B cell (primary cell): ENCODE measurements around the gene HLA-DPB1. TPM values are rescaled to one million over a fixed set of nuclear protein-coding genes. Genes with fewer than 3 reads are reported as not detected.

ENCODE experiments used
- ATAC-seq: fragments of 200-7000 bp; cut with Tn5 transposase; one replicate; pipeline ENCODE4 v1.10.0; 2021; ENCODE audit warnings: low read depth, mild to moderate bottlenecking, moderate number of reproducible peaks, moderate library complexity
- CTCF ChIA-PET: fragments of 350-600 bp; sonication (Branson Sonifier 250); formaldehyde crosslinking; loops from one replicate; lab custom pipeline; 2021; ENCODE audit warnings: antibody characterized with exemption, inconsistent platforms; lab: Charles Lee
- POLR2A ChIA-PET: fragments of 350-600 bp; sonication (Branson Sonifier 250); formaldehyde crosslinking; loops from one replicate; lab custom pipeline; 2021; ENCODE audit warnings: antibody characterized with exemption; lab: Charles Lee
- DNase-seq: peaks from one replicate; pipeline ENCODE4 v3.0.0; 2013
- H2AFZ ChIP-seq: 2 replicates; pipeline ENCODE4 v1.6.1; 2012; ENCODE audit warnings: mild to moderate bottlenecking, low read depth, low read length; ENCODE audit not compliant: insufficient read depth, poor library complexity, severe bottlenecking
- H3K27ac ChIP-seq, 2 donors: 1 replicate in 1 of 2; 2 replicates in 1 of 2; pipeline ENCODE4 v1.5.1; 2012 to 2013; ENCODE audit warnings: low read length in 2 of 2, mild to moderate bottlenecking in 2 of 2, moderate library complexity in 1 of 2
- H3K27me3 ChIP-seq, 4 experiments: fragments of 200-600 bp in 1 of 4; sonication (generic) in 1 of 4; replicated peaks in 1 of 4; 1 replicate in 2 of 4; 2 replicates in 2 of 4; pipeline versions ENCODE4 v1.6.1 to v1.7.0; 2013 to 2016; ENCODE audit warnings: low read length in 3 of 4, mild to moderate bottlenecking in 2 of 4, mixed read lengths in 1 of 4, moderate library complexity in 1 of 4; ENCODE audit not compliant: insufficient read depth in 4 of 4, control insufficient read depth in 3 of 4; ENCODE audit errors: control extremely low read depth in 1 of 4
- H3K36me3 ChIP-seq, 2 experiments: replicated peaks in 1 of 2; 1 replicate in 1 of 2; 2 replicates in 1 of 2; pipeline versions ENCODE4 v1.6.1 to v1.7.1; 2013; ENCODE audit warnings: low read length in 1 of 2; ENCODE audit not compliant: insufficient read depth in 2 of 2, control insufficient read depth in 1 of 2; ENCODE audit errors: control extremely low read depth in 1 of 2, extremely low read depth in 1 of 2
- H3K4me1 ChIP-seq, 2 donors: fragments of 200-600 bp in 1 of 2; sonication (generic) in 1 of 2; 1 replicate in 1 of 2; 2 replicates in 1 of 2; pipeline versions ENCODE4 v1.5.1 to v1.6.1; 2013 to 2017; ENCODE audit warnings: low read length in 2 of 2; ENCODE audit not compliant: control insufficient read depth in 2 of 2, insufficient read depth in 2 of 2
- H3K4me2 ChIP-seq: replicated peaks from 2 replicates; pipeline ENCODE3; 2012; ENCODE audit warnings: mild to moderate bottlenecking, low read depth, low read length; ENCODE audit not compliant: poor library complexity, severe bottlenecking
- H3K4me3 ChIP-seq, 5 experiments: fragments of 200-600 bp in 1 of 5; sonication (generic) in 1 of 5; 1 replicate in 3 of 5; 2 replicates in 2 of 5; pipeline versions ENCODE4 v1.5.1 to v1.7.0; 2011 to 2016; ENCODE audit warnings: low read length in 4 of 5, mild to moderate bottlenecking in 4 of 5, low read depth in 2 of 5, control low read depth in 1 of 5, moderate library complexity in 1 of 5; ENCODE audit not compliant: insufficient read depth in 1 of 5; ENCODE audit errors: control extremely low read depth in 1 of 5, extremely low read depth in 1 of 5
- H3K79me2 ChIP-seq: fragments of 200-600 bp; sonication (generic); one replicate; pipeline ENCODE4 v1.6.0; 2016; ENCODE audit warnings: low read length; ENCODE audit not compliant: control insufficient read depth, insufficient read depth
- H3K9ac ChIP-seq: fragments of 200-600 bp; sonication (generic); 2 replicates; pipeline ENCODE4 v1.6.1; 2017; ENCODE audit warnings: mild to moderate bottlenecking, low read length, moderate library complexity
- H3K9me3 ChIP-seq, 3 donors: one replicate each; pipeline versions ENCODE4 v1.6.1 to v1.7.1; 2013; ENCODE audit warnings: low read length in 2 of 3; ENCODE audit not compliant: control insufficient read depth in 2 of 3, insufficient read depth in 1 of 3; ENCODE audit errors: control extremely low read depth in 1 of 3
- H4K20me1 ChIP-seq: 2 replicates; pipeline ENCODE4 v1.6.0; 2012; ENCODE audit warnings: mild to moderate bottlenecking, low read length; ENCODE audit not compliant: insufficient read depth, control insufficient read depth, poor library complexity, severe bottlenecking
- H3K27ac Mint-ChIP-seq: one replicate; pipeline ENCODE4 v1.8.0; 2021; ENCODE audit warnings: mixed read lengths
- H3K27me3 Mint-ChIP-seq: one replicate; pipeline ENCODE4 v1.8.0; 2021; ENCODE audit warnings: mixed read lengths
- H3K4me1 Mint-ChIP-seq: one replicate; pipeline ENCODE4 v1.8.0; 2021; ENCODE audit warnings: mixed read lengths
- H3K4me3 Mint-ChIP-seq: one replicate; pipeline ENCODE4 v1.8.0; 2021; ENCODE audit warnings: mixed read lengths
- H3K9me3 Mint-ChIP-seq: one replicate; pipeline ENCODE4 v1.8.0; 2022; ENCODE audit warnings: mixed read lengths; ENCODE audit not compliant: insufficient read depth
- EZH2 ChIP-seq: IDR thresholded peaks from 2 replicates; pipeline ENCODE4 v1.6.1; 2012; ENCODE audit warnings: borderline replicate concordance, low read depth, mild to moderate bottlenecking, moderate library complexity, low read length; ENCODE audit not compliant: insufficient read depth, poor library complexity, severe bottlenecking
- WGBS: methylation state at CpG from one replicate; pipeline ENCODE4 v1.1.5; 2013; ENCODE audit warnings: missing lambda C conversion rate; ENCODE audit not compliant: insufficient coverage; 5-methylcytosine and 5-hydroxymethylcytosine counted together
- intact Hi-C: fragments of 100-400 bp; cut with micrococcal nuclease; formaldehyde crosslinking; loops from one replicate; pipeline ENCODE4 v1.10.0; 2022
- polyA plus RNA-seq: library from polyadenylated mRNA; depleted of rRNA; stranded (reverse); fragments of >200 nt; gene quantifications from 2 replicates; pipeline ENCODE4 v1.2.3, GENCODE V29; 2012
- total RNA-seq, 2 donors: library from RNA; stranded (reverse); fragments of 120-200 nt in 1 of 2; gene quantifications; 1 replicate in 1 of 2; 2 replicates in 1 of 2; pipeline versions ENCODE4 v1.2.3 to v1.2.4, GENCODE V29; 2013 to 2022
- TF ChIP-seq, protein P1 (sequence below): fragments of 200-600 bp; IDR thresholded peaks from one replicate; pipeline ENCODE4 v1.8.0; 2022; ENCODE audit warnings: antibody characterized with exemption, mild to moderate bottlenecking

Gene HLA-DPB1
- total and polyA plus RNA-seq, 2 donors (not counting 1 experiment from before 2014, with no cell fraction given), result 1,104 to 1,578 TPM

DNA sequence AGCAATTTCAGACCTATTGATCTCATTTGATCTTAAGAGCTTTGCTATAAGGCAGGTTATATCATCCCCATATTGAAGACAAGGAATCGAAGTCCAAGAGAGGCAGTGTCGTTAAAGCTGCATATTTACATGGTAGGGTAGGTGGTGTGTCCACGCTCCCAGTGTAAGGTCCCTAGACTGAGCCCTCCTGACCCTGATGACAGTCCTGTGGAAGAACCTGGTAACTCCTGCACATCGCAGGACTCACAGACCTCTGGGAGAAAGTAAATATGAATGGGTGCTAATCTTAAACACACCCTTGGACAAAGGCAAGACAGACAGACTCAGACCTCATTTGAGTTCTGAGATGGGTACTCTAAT, 602 bp upstream of the HLA-DPB1 start:
- Mint-ChIP-seq H3K4me1 (peaks cover 60% of the 10 kb centered on the region), H3K27me3 (no peaks in the 10 kb centered on the region), H3K4me3 (peak overlapping the region; percentile 97), H3K27ac (peak overlapping the region; percentile 98), H3K9me3 (no peaks in the 10 kb centered on the region)
- peaks cover 14% of the 10 kb centered on the region for H4K20me1 ChIP-seq
- H3K4me2 ChIP-seq, result peak overlapping the region; percentile 91
- ChIA-PET POLR2A (interaction anchor here (0.8 to 7.4 kb wide), 13 partner anchors 8 to 221 kb away, joined by 3 to 166 read pairs (median 5); partner anchors contain the start of genes PSMB9, RING1 and TAP1), CTCF (interaction anchor here (0.9 to 23.5 kb wide), 11 partner anchors 13 to 173 kb away, joined by 3 to 576 read pairs (median 5); partner anchors contain the start of gene HLA-DOA)
- H3K4me1 ChIP-seq, result peaks cover 43 to 44% of the 10 kb centered on the region in 2 donors
- H3K4me3 ChIP-seq, result peak overlapping the region; percentile 79 to 99 (median 97)
- peak; percentile 5 for ATAC-seq
- no peaks in the 10 kb centered on the region for H3K27me3 ChIP-seq
- TF ChIP-seq, protein P1, sequence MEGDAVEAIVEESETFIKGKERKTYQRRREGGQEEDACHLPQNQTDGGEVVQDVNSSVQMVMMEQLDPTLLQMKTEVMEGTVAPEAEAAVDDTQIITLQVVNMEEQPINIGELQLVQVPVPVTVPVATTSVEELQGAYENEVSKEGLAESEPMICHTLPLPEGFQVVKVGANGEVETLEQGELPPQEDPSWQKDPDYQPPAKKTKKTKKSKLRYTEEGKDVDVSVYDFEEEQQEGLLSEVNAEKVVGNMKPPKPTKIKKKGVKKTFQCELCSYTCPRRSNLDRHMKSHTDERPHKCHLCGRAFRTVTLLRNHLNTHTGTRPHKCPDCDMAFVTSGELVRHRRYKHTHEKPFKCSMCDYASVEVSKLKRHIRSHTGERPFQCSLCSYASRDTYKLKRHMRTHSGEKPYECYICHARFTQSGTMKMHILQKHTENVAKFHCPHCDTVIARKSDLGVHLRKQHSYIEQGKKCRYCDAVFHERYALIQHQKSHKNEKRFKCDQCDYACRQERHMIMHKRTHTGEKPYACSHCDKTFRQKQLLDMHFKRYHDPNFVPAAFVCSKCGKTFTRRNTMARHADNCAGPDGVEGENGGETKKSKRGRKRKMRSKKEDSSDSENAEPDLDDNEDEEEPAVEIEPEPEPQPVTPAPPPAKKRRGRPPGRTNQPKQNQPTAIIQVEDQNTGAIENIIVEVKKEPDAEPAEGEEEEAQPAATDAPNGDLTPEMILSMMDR, result no peak
- no peak for TF ChIP-seq EZH2
- peaks cover 2 to 55% of the 10 kb centered on the region in 2 experiments for H3K36me3 ChIP-seq
- peak overlapping the region; percentile 98 for H3K9ac ChIP-seq
- WGBS, result no CpG with 5 or more reads among the region's 4 CpGs
- no peak for DNase-seq
- H2AFZ ChIP-seq, result no peak overlapping the region
- peak overlapping the region; percentile 96 to 99 for H3K27ac ChIP-seq
- intact Hi-C loops, result loop anchor here (1.0 to 10.0 kb wide), 4 partner anchors 37 to 180 kb away; no protein-coding TSS in a partner anchor
- H3K9me3 ChIP-seq, result no peaks in the 10 kb centered on the region
- peaks cover 97% of the 10 kb centered on the region for H3K79me2 ChIP-seq

DNA sequence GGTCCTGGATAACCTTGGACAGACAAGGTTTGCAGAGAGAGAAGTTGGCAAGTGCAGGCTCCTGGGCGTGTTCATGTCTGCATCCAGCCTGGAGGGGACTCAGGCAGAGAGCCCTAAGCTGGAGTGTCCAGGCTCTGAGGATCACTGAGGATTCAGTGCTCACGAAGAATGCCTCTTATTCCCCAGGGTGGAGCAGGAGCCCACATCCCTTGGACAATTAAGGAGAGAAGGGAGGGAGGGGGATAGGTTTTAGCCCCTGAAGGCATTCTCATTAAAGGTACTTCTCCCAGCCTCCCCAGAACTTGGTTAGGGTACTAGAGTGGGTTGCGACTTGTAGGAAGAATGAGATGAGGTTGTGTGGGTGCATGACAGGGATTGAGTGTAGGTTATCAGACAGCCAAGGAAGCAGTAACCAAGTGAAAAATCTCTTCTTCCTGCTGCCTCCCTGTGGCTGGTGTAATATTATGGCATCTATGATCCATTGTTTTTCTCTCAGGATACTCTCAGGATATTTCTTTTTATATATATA, 680 bp downstream of the HLA-DPB1 start:
- no peak for DNase-seq
- POLR2A ChIA-PET, result interaction anchor here (0.5 to 7.4 kb wide), 11 partner anchors 9 to 386 kb away, joined by 3 to 166 read pairs (median 8); partner anchors contain the start of gene BRD2
- peaks cover 2 to 55% of the 10 kb centered on the region in 2 experiments for H3K36me3 ChIP-seq
- Mint-ChIP-seq H3K4me1 (peaks cover 64% of the 10 kb centered on the region), H3K4me3 (peak overlapping the region; percentile 97), H3K9me3 (no peaks in the 10 kb centered on the region), H3K27ac (peak overlapping the region; percentile 98), H3K27me3 (no peaks in the 10 kb centered on the region)
- no peak for ATAC-seq
- H4K20me1 ChIP-seq, result peaks cover 14% of the 10 kb centered on the region
- H3K4me2 ChIP-seq, result peak overlapping the region; percentile 91
- CTCF ChIA-PET, result interaction anchor here (1.1 to 23.5 kb wide), 7 partner anchors 36 to 172 kb away, joined by 3 to 576 read pairs (median 6); partner anchors contain the start of gene HLA-DOA
- intact Hi-C loops, result loop anchor here (5.0 to 10.0 kb wide), 2 partner anchors 36 to 182 kb away; no protein-coding TSS in a partner anchor
- H3K27me3 ChIP-seq, result no peaks in the 10 kb centered on the region
- peak overlapping the region; percentile 96 to 99 for H3K27ac ChIP-seq
- peaks cover 97% of the 10 kb centered on the region for H3K79me2 ChIP-seq
- H3K9me3 ChIP-seq, result no peaks in the 10 kb centered on the region
- H2AFZ ChIP-seq, result no peak overlapping the region
- peak overlapping the region; percentile 98 for H3K9ac ChIP-seq
- peak overlapping the region; percentile 79 to 99 (median 97) for H3K4me3 ChIP-seq
- peaks cover 55 to 57% of the 10 kb centered on the region in 2 donors for H3K4me1 ChIP-seq
- 0% methylated on average over 2 of the region's 3 CpGs for WGBS
- TF ChIP-seq, protein P1, result no peak
- TF ChIP-seq EZH2, result no peak
